Colonic mucosa (tissue), 4 donors: ENCODE data around the gene SUSD4. TPM values are rescaled to one million over a fixed set of nuclear protein-coding genes. Genes with fewer than 3 reads are reported as not detected.

ENCODE experiments used
- DNase-seq: peaks from one replicate; pipeline ENCODE4 v3.0.0-alpha.2; 2020
- H3K27ac ChIP-seq: fragments of 200-600 bp; one replicate; pipeline ENCODE4 v1.8.0; 2021
- H3K27me3 ChIP-seq: fragments of 200-600 bp; one replicate; pipeline ENCODE4 v1.8.0; 2021
- H3K36me3 ChIP-seq: fragments of 200-600 bp; one replicate; pipeline ENCODE4 v1.8.0; 2021
- H3K4me1 ChIP-seq: fragments of 200-600 bp; one replicate; pipeline ENCODE4 v1.8.0; 2021; ENCODE audit warnings: mild to moderate bottlenecking
- H3K4me3 ChIP-seq: fragments of 200-600 bp; one replicate; pipeline ENCODE4 v1.8.0; 2021
- H3K9ac ChIP-seq, 2 donors: one replicate each; pipeline ENCODE4 v1.7.0; 2013; ENCODE audit warnings: control low read depth in 2 of 2, low read depth in 2 of 2, low read length in 2 of 2
- H3K9me3 ChIP-seq: fragments of 200-600 bp; one replicate; pipeline ENCODE4 v1.8.0; 2021
- CTCF ChIP-seq: fragments of 200-600 bp; IDR thresholded peaks from one replicate; pipeline ENCODE4 v1.8.0; 2022; ENCODE audit warnings: antibody characterized with exemption, mild to moderate bottlenecking
- intact Hi-C: fragments of 100-400 bp; cut with DNase I; formaldehyde crosslinking; loops from one replicate; pipeline ENCODE4 v1.14.1; 2022
- total RNA-seq, 2 donors: library from RNA; stranded (reverse); fragmentation: NEBNext Ultra II Directional in 1 of 2; extraction: Animal tissue kit (Norgen Biotek cat#: 25700) in 1 of 2; gene quantifications; one replicate each; pipeline ENCODE4 v1.2.1, GENCODE V29; 2021
- donor health status: healthy.
- donor health status: DM: no; HTN: no; CAD: no.
- donor health status: DM: no; HTN: no; CAD: no.

Gene SUSD4
- total RNA-seq, 2 donors from 2014 or later: 0.15 to 0.37 TPM

GRCh38 chr1:223207293-223208066, 156.5 kb downstream of the SUSD4 start:
- DNase-seq: no peak
- Histone ChIP-seq H3K9ac (no peak overlapping the region), H3K4me1 (no peaks in the 10 kb centered on the region), H3K36me3 (no peaks in the 10 kb centered on the region), H3K27ac (no peak overlapping the region), H3K4me3 (no peak overlapping the region), H3K27me3 (no peaks in the 10 kb centered on the region), H3K9me3 (no peaks in the 10 kb centered on the region)
- intact Hi-C loops: no loop called here
- no peak for TF ChIP-seq CTCF

- Histone ChIP-seq H3K4me1 (no peaks in the 10 kb centered on the region), H3K4me3 (no peak overlapping the region), H3K36me3 (no peaks in the 10 kb centered on the region)
These were observed 159.6 kb downstream of the SUSD4 start for GRCh38 chr1:223204424-223204823.

GRCh38 chr1:223203694-223204093, 160.3 kb downstream of the SUSD4 start:
- H3K27me3 ChIP-seq: no peaks in the 10 kb centered on the region
- no peak overlapping the region for H3K27ac ChIP-seq
- TF ChIP-seq CTCF: no peak
- DNase-seq: no peak
- no peaks in the 10 kb centered on the region for H3K36me3 ChIP-seq
- no peaks in the 10 kb centered on the region for H3K4me1 ChIP-seq
- H3K9me3 ChIP-seq: no peaks in the 10 kb centered on the region
- H3K9ac ChIP-seq: no peak overlapping the region
- intact Hi-C loops: no loop called here
- no peak overlapping the region for H3K4me3 ChIP-seq

More at GRCh38 chr1:223204424-223204823, 159.6 kb downstream of the SUSD4 start:
- H3K9ac ChIP-seq: no peak overlapping the region
- H3K27ac ChIP-seq: no peak overlapping the region
- intact Hi-C loops: no loop called here
- H3K9me3 ChIP-seq: no peaks in the 10 kb centered on the region
- no peaks in the 10 kb centered on the region for H3K27me3 ChIP-seq
- DNase-seq: no peak
- TF ChIP-seq CTCF: no peak

- intact Hi-C loops: no loop called here
- no peaks in the 10 kb centered on the region for H3K27me3 ChIP-seq
- no peaks in the 10 kb centered on the region for H3K4me1 ChIP-seq
- TF ChIP-seq CTCF: no peak
- no peak for DNase-seq
- no peak overlapping the region for H3K4me3 ChIP-seq
- no peaks in the 10 kb centered on the region for H3K9me3 ChIP-seq
- no peaks in the 10 kb centered on the region for H3K36me3 ChIP-seq
- no peak overlapping the region for H3K27ac ChIP-seq
- H3K9ac ChIP-seq: no peak overlapping the region
These were observed 161.0 kb downstream of the SUSD4 start for GRCh38 chr1:223203034-223203408.

- no peak overlapping the region for H3K9ac ChIP-seq
- no peak for DNase-seq
- no peak overlapping the region for H3K27ac ChIP-seq
- no peaks in the 10 kb centered on the region for H3K36me3 ChIP-seq
- no peaks in the 10 kb centered on the region for H3K9me3 ChIP-seq
- H3K4me1 ChIP-seq: no peaks in the 10 kb centered on the region
- no peak for TF ChIP-seq CTCF
- intact Hi-C loops: no loop called here
- H3K4me3 ChIP-seq: no peak overlapping the region
- no peaks in the 10 kb centered on the region for H3K27me3 ChIP-seq
These were observed 161.5 kb downstream of the SUSD4 start for GRCh38 chr1:223202376-223203033.
